Measurements from ENCODE around the gene WNT9B. TPM values are rescaled to one million over a fixed set of nuclear protein-coding genes. Genes with fewer than 3 reads are reported as not detected.

WNT9B gene
- total and polyA plus RNA-seq, 9 of the 15 experiments (the other 6 are each of a cell fraction or from before 2014, with no cell fraction given) = not detected

- peak; percentile 79 for TF ChIP-seq TCF3 (CRISPR knock-in tag; IDR thresholded peaks at IDR 0.05)
- 0 out of 2 replicates have a peak, but pooled peaks have one; percentile 7 for TF ChIP-seq JUN (IDR thresholded peaks at IDR 0.05; ENCODE audit: borderline replicate concordance, low read depth, low read length)
- TF ChIP-seq JUN (CRISPR knock-in tag; IDR thresholded peaks at IDR 0.05; ENCODE audit: borderline replicate concordance) = no peak
- TF ChIP-seq E2F6 (IDR thresholded peaks at IDR 0.05; ENCODE audit: borderline replicate concordance in 1 of 2, extremely low read depth in 1 of 2, insufficient read depth in 1 of 2, insufficient read length in 1 of 2, low read depth in 1 of 2, low read length in 1 of 2, poor library complexity in 1 of 2, severe bottlenecking in 1 of 2) = peak in 1 of 2 experiments; percentile 34
- TF ChIP-seq SMARCE1 (IDR thresholded peaks at IDR 0.05) = peak; percentile 36; the same call in 1 of the 2 replicates
- peak in 1 of 2 experiments; percentile 48; a peak in 1 of 3 replicates for TF ChIP-seq CBX3 (IDR thresholded peaks at IDR 0.05; ENCODE audit: borderline replicate concordance in 1 of 2, low read length in 2 of 2)
- peak; percentile 7 for TF ChIP-seq DACH1 (IDR thresholded peaks at IDR 0.05; ENCODE audit: partially characterized antibody)
- TF ChIP-seq GABPB1 (CRISPR knock-in tag; IDR thresholded peaks at IDR 0.05) = no peak
- no peak for TF ChIP-seq IRF9 (tag; IDR thresholded peaks at IDR 0.05)
- no peak for TF ChIP-seq ZNF449 (CRISPR knock-in tag; IDR thresholded peaks at IDR 0.05)
- no peak for TF ChIP-seq ARHGAP35 (IDR thresholded peaks at IDR 0.05; ENCODE audit: partially characterized antibody)
- TF ChIP-seq CREM (IDR thresholded peaks at IDR 0.05; ENCODE audit: low read depth) = 0 out of 2 replicates have a peak, but pooled peaks have one; percentile 22
- peak; percentile 76 for TF ChIP-seq L3MBTL2 (IDR thresholded peaks at IDR 0.05)
Observed at GRCh38 chr17:46809110-46809571, 42.2 kb upstream of the WNT9B start (continued).

Data from K562 (cell line).